GM19328 (cell line): ENCODE data around the gene DESI2.
"Not testable (repeated sequence)": the region's sequence is repeated elsewhere in the genome, so short reads cannot be mapped to it uniquely, and the experiment has no call there.

Experiments used
- ATAC-seq: cut with Tn5 transposase; IDR thresholded peaks from one replicate; pipeline ENCODE4 v1.9.1; 2021; ENCODE audit warnings: mild to moderate bottlenecking, moderate library complexity; ENCODE audit not compliant: unreplicated experiment

The DESI2 gene

GRCh38 chr1:244704107-244704506 is 51.2 kb downstream of the DESI2 start:
- no peak for ATAC-seq

GRCh38 chr1:244705261-244706234 is 52.6 kb downstream of the DESI2 start:
- no peak for ATAC-seq

- no peak for ATAC-seq
These were observed 56.1 kb downstream of the DESI2 start for GRCh38 chr1:244709076-244709475.

- ATAC-seq: no peak
These were observed 56.8 kb downstream of the DESI2 start for GRCh38 chr1:244709476-244710368.

GRCh38 chr1:244710474-244711062 is 57.6 kb downstream of the DESI2 start:
- no peak for ATAC-seq

GRCh38 chr1:244712669-244713068 is 59.7 kb downstream of the DESI2 start:
- ATAC-seq: no peak

- no peak for ATAC-seq
These were observed 60.4 kb downstream of the DESI2 start for GRCh38 chr1:244713332-244713731.

- ATAC-seq: no peak
These were observed 75.0 kb downstream of the DESI2 start for GRCh38 chr1:244727871-244728474.

GRCh38 chr1:244730153-244730933 is 77.4 kb downstream of the DESI2 start:
- no peak for ATAC-seq

GRCh38 chr1:244730934-244731434 is 78.1 kb downstream of the DESI2 start:
- no peak for ATAC-seq

GRCh38 chr1:244731651-244732050 is 78.7 kb downstream of the DESI2 start:
- no peak for ATAC-seq

- no peak for ATAC-seq
These were observed 80.0 kb downstream of the DESI2 start for GRCh38 chr1:244732851-244733450.

GRCh38 chr1:244735404-244735803 is 82.5 kb downstream of the DESI2 start:
- no peak for ATAC-seq

- no peak for ATAC-seq
These were observed 83.1 kb downstream of the DESI2 start for GRCh38 chr1:244735876-244736561.

- ATAC-seq: not testable (repeated sequence)
These were observed 86.2 kb downstream of the DESI2 start for GRCh38 chr1:244739140-244739539.

GRCh38 chr1:244740027-244740617 is 87.2 kb downstream of the DESI2 start:
- ATAC-seq: not testable (repeated sequence)

- ATAC-seq: no peak
These were observed 88.8 kb downstream of the DESI2 start for GRCh38 chr1:244741692-244742091.

- ATAC-seq: no peak
These were observed 96.5 kb downstream of the DESI2 start for GRCh38 chr1:244749230-244750016.
